HG03469 (cell line): ENCODE data around the gene MAP4K1.
"Not testable (repeated sequence)": the region's sequence is repeated elsewhere in the genome, so short reads cannot be mapped to it uniquely, and the experiment has no call there.

Experiments used
- ATAC-seq: cut with Tn5 transposase; IDR thresholded peaks from one replicate; pipeline ENCODE4 v1.9.1; 2021; ENCODE audit warnings: mild to moderate bottlenecking, moderate library complexity, moderate number of reproducible peaks; ENCODE audit not compliant: unreplicated experiment

MAP4K1 gene

GRCh38 chr19:38629568-38629967 lies 11.8 kb upstream of the MAP4K1 start:
- ATAC-seq: no peak

- no peak for ATAC-seq
These were observed 8.6 kb upstream of the MAP4K1 start for GRCh38 chr19:38626401-38626800.

- ATAC-seq: no peak
These were observed 7.1 kb upstream of the MAP4K1 start for GRCh38 chr19:38624822-38625221.

GRCh38 chr19:38619361-38620174 lies 1.8 kb upstream of the MAP4K1 start:
- no peak for ATAC-seq

GRCh38 chr19:38618590-38619360 lies 1.0 kb upstream of the MAP4K1 start, which contains the start of gene EIF3K:
Gene EIF3K (plus strand): TSS chr19:38619188. CDS start chr19:38619269, 81 bp downstream.
- peak; percentile 37 for ATAC-seq

GRCh38 chr19:38617283-38617763 lies 430 bp downstream of the MAP4K1 start:
- no peak for ATAC-seq

- no peak for ATAC-seq
These were observed 1.5 kb downstream of the MAP4K1 start for GRCh38 chr19:38616265-38616664.

- no peak for ATAC-seq
These were observed 2.7 kb downstream of the MAP4K1 start for GRCh38 chr19:38615007-38615581.

GRCh38 chr19:38614289-38614688 lies 3.5 kb downstream of the MAP4K1 start:
- no peak for ATAC-seq

- ATAC-seq: no peak
These were observed 11.6 kb downstream of the MAP4K1 start for GRCh38 chr19:38606131-38606530.

- not testable (repeated sequence) for ATAC-seq
These were observed 14.9 kb downstream of the MAP4K1 start for GRCh38 chr19:38602856-38603255.

- ATAC-seq: no peak
These were observed 18.0 kb downstream of the MAP4K1 start for GRCh38 chr19:38599722-38600121.

- no peak for ATAC-seq
These were observed 20.7 kb downstream of the MAP4K1 start for GRCh38 chr19:38597075-38597474.

GRCh38 chr19:38596057-38596981 lies 21.4 kb downstream of the MAP4K1 start:
- no peak for ATAC-seq

- ATAC-seq: no peak
These were observed 24.8 kb downstream of the MAP4K1 start for GRCh38 chr19:38592940-38593339.

GRCh38 chr19:38588041-38588440 lies 29.7 kb downstream of the MAP4K1 start:
- ATAC-seq: no peak

GRCh38 chr19:38587562-38587961 lies 30.2 kb downstream of the MAP4K1 start:
- ATAC-seq: no peak

GRCh38 chr19:38583985-38584305 lies 33.8 kb downstream of the MAP4K1 start:
- no peak for ATAC-seq

GRCh38 chr19:38583219-38583984 lies 34.4 kb downstream of the MAP4K1 start:
- no peak for ATAC-seq

GRCh38 chr19:38580080-38580479 lies 37.7 kb downstream of the MAP4K1 start:
- ATAC-seq: no peak
